Muscle of leg (tissue), 11 donors: ENCODE results near the gene UHMK1. TPM values are rescaled to one million over a fixed set of nuclear protein-coding genes. Genes with fewer than 3 reads are reported as not detected.

Experiments
- DNase-seq: peaks from one replicate; pipeline ENCODE4 v3.0.0; 2013
- H3K27ac ChIP-seq: one replicate; pipeline ENCODE4 v1.5.1; 2013; ENCODE audit warnings: mild to moderate bottlenecking, low read length, control low read depth
- H3K27me3 ChIP-seq: one replicate; pipeline ENCODE4 v1.6.1; 2013; ENCODE audit warnings: low read length; ENCODE audit not compliant: control insufficient read depth, insufficient read depth
- H3K36me3 ChIP-seq: one replicate; pipeline ENCODE4 v1.6.1; 2013; ENCODE audit warnings: low read length; ENCODE audit not compliant: control insufficient read depth, insufficient read depth
- H3K4me1 ChIP-seq: one replicate; pipeline ENCODE4 v1.6.1; 2013; ENCODE audit warnings: low read length; ENCODE audit not compliant: control insufficient read depth, insufficient read depth
- H3K4me3 ChIP-seq: one replicate; pipeline ENCODE4 v1.5.1; 2013; ENCODE audit warnings: low read length, control low read depth
- H3K9me3 ChIP-seq: replicated peaks from 2 replicates; pipeline ENCODE4 v1.6.1; 2013; ENCODE audit warnings: low read depth, low read length; ENCODE audit not compliant: control insufficient read depth
- WGBS: methylation state at CpG from one replicate; pipeline ENCODE4 v1.1.5; 2013; ENCODE audit warnings: missing lambda C conversion rate; ENCODE audit not compliant: insufficient coverage; 5-methylcytosine and 5-hydroxymethylcytosine counted together
- polyA plus RNA-seq, 8 donors: library from polyadenylated mRNA; unstranded; fragments of 120-200 nt; gene quantifications; one replicate each; pipeline versions ENCODE4 v1.2.1 to v1.2.3, GENCODE V29; 2013; ENCODE audit warnings: inconsistent platforms in 1 of 8, low replicate concordance in 1 of 8; ENCODE audit not compliant: insufficient read length in 8 of 8, insufficient read depth in 1 of 8
- total RNA-seq: library from RNA; stranded (reverse); fragments of 120-200 nt; gene quantifications from one replicate; pipeline ENCODE4 v1.2.4, GENCODE V29; 2013

The UHMK1 gene
- total and polyA plus RNA-seq, 9 donors: 17.3 to 26.9 (median 22.5) TPM

- DNase-seq: peak; percentile 92
- H3K36me3 ChIP-seq: peaks cover 14% of the 10 kb centered on the region
- peaks cover 4% of the 10 kb centered on the region for H3K4me1 ChIP-seq
- no peaks in the 10 kb centered on the region for H3K27me3 ChIP-seq
- no peaks in the 10 kb centered on the region for H3K9me3 ChIP-seq
- 14% methylated on average over 1 of the region's 4 CpGs for WGBS
- H3K4me3 ChIP-seq: no peak overlapping the region
- peak overlapping the region; percentile 67 for H3K27ac ChIP-seq
These were observed 80.6 kb downstream of the UHMK1 start for GRCh38 chr1:162578071-162578700.

GRCh38 chr1:162578936-162579335 is 81.3 kb downstream of the UHMK1 start:
- peak overlapping the region; percentile 67 for H3K27ac ChIP-seq
- DNase-seq: no peak
- no peaks in the 10 kb centered on the region for H3K9me3 ChIP-seq
- no peak overlapping the region for H3K4me3 ChIP-seq
- peaks cover 14% of the 10 kb centered on the region for H3K36me3 ChIP-seq
- no peaks in the 10 kb centered on the region for H3K27me3 ChIP-seq
- no CpG with 5 or more reads among the region's 1 CpG for WGBS
- H3K4me1 ChIP-seq: peaks cover 4% of the 10 kb centered on the region

Other genes with a start within 250 kb of the UHMK1 start
- not detected for gene SPATA46, start 121.0 kb upstream of the UHMK1 start, total RNA-seq
- gene SPATA46, start 121.0 kb upstream of the UHMK1 start, polyA plus RNA-seq: under 1 TPM in 3 of 8 donors, not detected in 5; 0.21 to 0.29 (median 0.28) TPM
- 0.35 TPM for gene C1orf226, start 116.1 kb upstream of the UHMK1 start, total RNA-seq
- gene C1orf226, start 116.1 kb upstream of the UHMK1 start, polyA plus RNA-seq: 1 to 10 TPM in 6 of 8 donors, under 1 TPM in 2; 0.63 to 2.1 (median 1.4) TPM
- 0.27 TPM for gene SH2D1B, start 85.7 kb upstream of the UHMK1 start, total RNA-seq
- under 1 TPM in 7 of 8 donors, not detected in 1; 0.14 to 0.39 (median 0.25) TPM for gene SH2D1B, start 85.7 kb upstream of the UHMK1 start, polyA plus RNA-seq
- gene UAP1, start 63.9 kb downstream of the UHMK1 start, total RNA-seq: 42.2 TPM
- gene UAP1, start 63.9 kb downstream of the UHMK1 start, polyA plus RNA-seq: 10 to 100 TPM; 26.5 to 40.1 (median 29.8) TPM
- gene DDR2, start 134.6 kb downstream of the UHMK1 start, total RNA-seq: 58.2 TPM
- gene DDR2, start 134.6 kb downstream of the UHMK1 start, polyA plus RNA-seq: 10 to 100 TPM; 23.7 to 66.4 (median 46.8) TPM